GM19452 (cell line): ENCODE results near the gene ZNF407.

Source experiments
- ATAC-seq: cut with Tn5 transposase; IDR thresholded peaks from one replicate; pipeline ENCODE4 v1.9.1; 2021; ENCODE audit not compliant: unreplicated experiment

The ZNF407 gene

GRCh38 chr18:74587441-74587840, 10.2 kb upstream of the ZNF407 start:
- no peak for ATAC-seq

GRCh38 chr18:74589021-74589420, 8.6 kb upstream of the ZNF407 start:
- ATAC-seq = no peak

- ATAC-seq = no peak
These were observed 7.9 kb upstream of the ZNF407 start for GRCh38 chr18:74589811-74590210.

GRCh38 chr18:74590671-74591070, 7.0 kb upstream of the ZNF407 start:
- ATAC-seq = no peak

- ATAC-seq = no peak
These were observed 2.2 kb upstream of the ZNF407 start for GRCh38 chr18:74595431-74595830.

- ATAC-seq = peak; percentile 42
These were observed 522 bp upstream of the ZNF407 start for GRCh38 chr18:74597034-74597661.

- ATAC-seq = peak; percentile 60
These were observed 806 bp downstream of the ZNF407 start for GRCh38 chr18:74598350-74599001.

- ATAC-seq = no peak
These were observed 6.7 kb downstream of the ZNF407 start for GRCh38 chr18:74604361-74604760.

GRCh38 chr18:74604774-74605173, 7.1 kb downstream of the ZNF407 start:
- no peak for ATAC-seq

- ATAC-seq = no peak
These were observed 11.0 kb downstream of the ZNF407 start for GRCh38 chr18:74608681-74609080.

GRCh38 chr18:74609535-74609934, 11.9 kb downstream of the ZNF407 start:
- ATAC-seq = no peak

- no peak for ATAC-seq
These were observed 12.5 kb downstream of the ZNF407 start for GRCh38 chr18:74610051-74610615.

- no peak for ATAC-seq
These were observed 13.2 kb downstream of the ZNF407 start for GRCh38 chr18:74610860-74611259.

- no peak for ATAC-seq
These were observed 14.1 kb downstream of the ZNF407 start for GRCh38 chr18:74611765-74612164.

- ATAC-seq = no peak
These were observed 15.7 kb downstream of the ZNF407 start for GRCh38 chr18:74613381-74613780.

GRCh38 chr18:74616494-74616893, 18.8 kb downstream of the ZNF407 start:
- ATAC-seq = no peak

GRCh38 chr18:74617486-74617885, 19.8 kb downstream of the ZNF407 start:
- ATAC-seq = no peak

- no peak for ATAC-seq
These were observed 24.4 kb downstream of the ZNF407 start for GRCh38 chr18:74622072-74622471.

GRCh38 chr18:74623047-74623816, 25.6 kb downstream of the ZNF407 start:
- ATAC-seq = no peak

GRCh38 chr18:74624466-74624865, 26.8 kb downstream of the ZNF407 start:
- ATAC-seq = no peak

GRCh38 chr18:74625157-74625556, 27.5 kb downstream of the ZNF407 start:
- ATAC-seq = no peak
